Neural progenitor cell (in vitro differentiated cells): Measurements from ENCODE around the gene MYO1D. TPM values are rescaled to one million over a fixed set of nuclear protein-coding genes. Genes with fewer than 3 reads are reported as not detected.

Experiments
- DNase-seq: peaks from one replicate; pipeline ENCODE4 v3.0.0-alpha.2; 2016; ENCODE audit warnings: low spot score
- H2AFZ ChIP-seq: fragments of 200-600 bp; sonication (generic); replicated peaks from 2 replicates; pipeline ENCODE4 v1.6.1; 2016; ENCODE audit warnings: antibody characterized with exemption
- H3F3A ChIP-seq: fragments of 200-600 bp; sonication (generic); 2 replicates; pipeline ENCODE4 v1.6.1; 2016; ENCODE audit warnings: antibody characterized with exemption, low read depth
- H3K27ac ChIP-seq: fragments of 200-600 bp; sonication (generic); 2 replicates; pipeline ENCODE4 v1.5.1; 2016; ENCODE audit warnings: mild to moderate bottlenecking
- H3K27me3 ChIP-seq: fragments of 200-600 bp; sonication (generic); 2 replicates; pipeline ENCODE4 v1.6.1; 2016; ENCODE audit warnings: mild to moderate bottlenecking, moderate library complexity
- H3K36me3 ChIP-seq: fragments of 200-600 bp; sonication (generic); 2 replicates; pipeline ENCODE4 v1.5.1; 2016
- H3K4me1 ChIP-seq: fragments of 200-600 bp; sonication (generic); 2 replicates; pipeline ENCODE4 v1.6.1; 2016; ENCODE audit warnings: mixed run types
- H3K4me2 ChIP-seq: fragments of 200-600 bp; sonication (generic); 2 replicates; pipeline ENCODE4 v1.6.1; 2016
- H3K4me3 ChIP-seq: fragments of 200-600 bp; sonication (generic); 2 replicates; pipeline ENCODE4 v1.5.1; 2016
- H3K79me2 ChIP-seq: fragments of 200-600 bp; sonication (generic); 2 replicates; pipeline ENCODE4 v1.6.1; 2016; ENCODE audit warnings: low read depth
- H3K9ac ChIP-seq: fragments of 200-600 bp; sonication (generic); 2 replicates; pipeline ENCODE4 v1.6.1; 2016
- H3K9me3 ChIP-seq: fragments of 200-600 bp; sonication (generic); 2 replicates; pipeline ENCODE4 v1.5.1; 2016; ENCODE audit warnings: low read depth
- H4K20me1 ChIP-seq: fragments of 200-600 bp; sonication (generic); 2 replicates; pipeline ENCODE4 v1.6.1; 2016; ENCODE audit warnings: low read depth
- H3K27ac Mint-ChIP-seq: 3 replicates; pipeline ENCODE4 v1.8.0; 2021; ENCODE audit warnings: mixed read lengths
- H3K27me3 Mint-ChIP-seq: 2 replicates; pipeline ENCODE4 v1.8.0; 2022; ENCODE audit warnings: low read depth, mild to moderate bottlenecking, inconsistent platforms, moderate library complexity, mixed read lengths; ENCODE audit not compliant: insufficient read depth
- H3K36me3 Mint-ChIP-seq: 3 replicates; pipeline ENCODE4 v1.8.0; 2021; ENCODE audit warnings: mixed read lengths
- H3K4me1 Mint-ChIP-seq: 3 replicates; pipeline ENCODE4 v1.8.0; 2021; ENCODE audit warnings: mixed read lengths
- H3K4me3 Mint-ChIP-seq: 3 replicates; pipeline ENCODE4 v1.8.0; 2021; ENCODE audit warnings: mild to moderate bottlenecking, moderate library complexity, mixed read lengths
- H3K9me3 Mint-ChIP-seq: 3 replicates; pipeline ENCODE4 v1.8.0; 2020; ENCODE audit warnings: mixed read lengths
- EZH2 ChIP-seq: fragments of 200-600 bp; sonication (generic); IDR thresholded peaks from 2 replicates; pipeline ENCODE4 v1.6.1; 2017; ENCODE audit warnings: antibody characterized with exemption, mild to moderate bottlenecking, moderate library complexity
- EZH2phosphoT487 ChIP-seq: fragments of 200-600 bp; sonication (generic); IDR thresholded peaks from 2 replicates; pipeline ENCODE4 v1.6.1; 2017; ENCODE audit warnings: antibody characterized with exemption
- total RNA-seq: library from RNA; depleted of rRNA; stranded (reverse); fragments of >200 nt; gene quantifications from 2 replicates; pipeline ENCODE4 v1.2.3, GENCODE V29; 2015; ENCODE audit warnings: low replicate concordance
- TF ChIP-seq, protein P1 (sequence below): fragments of 200-600 bp; sonication (generic); IDR thresholded peaks from 2 replicates; pipeline ENCODE4 v1.5.1; 2017; ENCODE audit warnings: antibody characterized with exemption, mild to moderate bottlenecking

Gene MYO1D
- total RNA-seq, 1 donor from 2014 or later = 6.2 TPM

DNA sequence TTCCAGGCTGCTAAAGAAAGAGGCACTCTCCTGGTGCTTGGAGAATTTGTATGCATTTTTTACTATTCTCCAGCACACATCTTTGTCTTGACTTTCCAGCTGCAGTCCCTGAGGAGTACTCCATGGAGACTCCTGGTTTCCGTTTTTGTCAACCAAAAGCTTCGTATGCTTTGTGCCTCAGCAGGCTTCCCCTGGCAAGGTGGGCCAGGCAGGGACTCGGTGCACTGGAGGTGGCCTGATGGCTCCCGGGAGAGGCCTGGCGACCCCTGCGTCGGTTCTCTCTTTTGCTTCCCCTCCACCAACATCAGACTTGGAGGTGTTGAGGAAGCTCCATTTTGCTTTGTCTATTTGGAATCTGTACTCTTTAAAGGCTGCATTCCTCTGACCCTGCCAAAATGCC is 366.5 kb downstream of the MYO1D start:
- Histone ChIP-seq H3K9ac (no peak overlapping the region), H3K27me3 (no peaks in the 10 kb centered on the region), H3F3A (no peaks in the 10 kb centered on the region), H2AFZ (peak overlapping the region; percentile 67), H3K79me2 (no peaks in the 10 kb centered on the region), H3K27ac (no peak overlapping the region), H3K4me1 (peaks cover 9% of the 10 kb centered on the region), H3K4me3 (no peak overlapping the region), H3K4me2 (no peak overlapping the region), H3K9me3 (no peaks in the 10 kb centered on the region), H3K36me3 (no peaks in the 10 kb centered on the region), H4K20me1 (no peaks in the 10 kb centered on the region)
- peaks cover 25% of the 10 kb centered on the region for H3K4me1 Mint-ChIP-seq
- TF ChIP-seq, protein P1, sequence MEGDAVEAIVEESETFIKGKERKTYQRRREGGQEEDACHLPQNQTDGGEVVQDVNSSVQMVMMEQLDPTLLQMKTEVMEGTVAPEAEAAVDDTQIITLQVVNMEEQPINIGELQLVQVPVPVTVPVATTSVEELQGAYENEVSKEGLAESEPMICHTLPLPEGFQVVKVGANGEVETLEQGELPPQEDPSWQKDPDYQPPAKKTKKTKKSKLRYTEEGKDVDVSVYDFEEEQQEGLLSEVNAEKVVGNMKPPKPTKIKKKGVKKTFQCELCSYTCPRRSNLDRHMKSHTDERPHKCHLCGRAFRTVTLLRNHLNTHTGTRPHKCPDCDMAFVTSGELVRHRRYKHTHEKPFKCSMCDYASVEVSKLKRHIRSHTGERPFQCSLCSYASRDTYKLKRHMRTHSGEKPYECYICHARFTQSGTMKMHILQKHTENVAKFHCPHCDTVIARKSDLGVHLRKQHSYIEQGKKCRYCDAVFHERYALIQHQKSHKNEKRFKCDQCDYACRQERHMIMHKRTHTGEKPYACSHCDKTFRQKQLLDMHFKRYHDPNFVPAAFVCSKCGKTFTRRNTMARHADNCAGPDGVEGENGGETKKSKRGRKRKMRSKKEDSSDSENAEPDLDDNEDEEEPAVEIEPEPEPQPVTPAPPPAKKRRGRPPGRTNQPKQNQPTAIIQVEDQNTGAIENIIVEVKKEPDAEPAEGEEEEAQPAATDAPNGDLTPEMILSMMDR = no peak
- TF ChIP-seq EZH2 = no peak
- no peak for TF ChIP-seq EZH2phosphoT487
- no peaks in the 10 kb centered on the region for H3K36me3 Mint-ChIP-seq
- no peak overlapping the region for H3K27ac Mint-ChIP-seq
- DNase-seq = no peak
- H3K4me3 Mint-ChIP-seq = no peak overlapping the region
- peaks cover 9% of the 10 kb centered on the region for H3K9me3 Mint-ChIP-seq
- peaks cover 2% of the 10 kb centered on the region for H3K27me3 Mint-ChIP-seq

DNA sequence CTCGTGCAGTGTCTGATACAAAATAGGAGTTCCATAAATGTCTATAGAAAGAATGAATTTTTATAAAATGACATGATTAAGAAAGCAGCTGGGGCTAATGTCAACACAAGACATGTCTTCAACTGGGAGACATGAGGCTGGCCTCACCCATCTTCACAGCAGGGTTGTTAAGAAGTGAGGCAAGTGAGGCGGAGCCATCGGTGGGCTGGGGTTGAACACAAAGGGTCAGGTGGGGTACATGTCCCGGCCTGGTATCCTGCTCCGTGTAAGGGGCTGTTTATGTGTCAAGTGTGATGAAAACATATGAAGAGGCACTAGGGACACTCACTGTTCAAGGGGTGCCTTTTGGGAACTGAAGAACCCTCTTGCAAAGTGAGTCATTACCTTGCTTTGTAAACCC is 368.0 kb downstream of the MYO1D start:
- Mint-ChIP-seq H3K4me3 (no peak overlapping the region), H3K9me3 (peaks cover 13% of the 10 kb centered on the region), H3K27me3 (peaks cover 2% of the 10 kb centered on the region), H3K27ac (peak overlapping the region; percentile 60), H3K4me1 (peaks cover 25% of the 10 kb centered on the region), H3K36me3 (no peaks in the 10 kb centered on the region)
- H3K4me3 ChIP-seq = no peak overlapping the region
- no peak overlapping the region for H3K9ac ChIP-seq
- DNase-seq = no peak
- H3K27me3 ChIP-seq = no peaks in the 10 kb centered on the region
- no peak overlapping the region for H3K4me2 ChIP-seq
- H3K4me1 ChIP-seq = peaks cover 5% of the 10 kb centered on the region
- H3F3A ChIP-seq = no peaks in the 10 kb centered on the region
- H2AFZ ChIP-seq = no peak overlapping the region
- H3K36me3 ChIP-seq = no peaks in the 10 kb centered on the region
- H3K9me3 ChIP-seq = no peaks in the 10 kb centered on the region
- no peaks in the 10 kb centered on the region for H3K79me2 ChIP-seq
- TF ChIP-seq, protein P1 = no peak
- TF ChIP-seq EZH2phosphoT487 (no peak), EZH2 (no peak)
- H3K27ac ChIP-seq = no peak overlapping the region
- no peaks in the 10 kb centered on the region for H4K20me1 ChIP-seq

DNA sequence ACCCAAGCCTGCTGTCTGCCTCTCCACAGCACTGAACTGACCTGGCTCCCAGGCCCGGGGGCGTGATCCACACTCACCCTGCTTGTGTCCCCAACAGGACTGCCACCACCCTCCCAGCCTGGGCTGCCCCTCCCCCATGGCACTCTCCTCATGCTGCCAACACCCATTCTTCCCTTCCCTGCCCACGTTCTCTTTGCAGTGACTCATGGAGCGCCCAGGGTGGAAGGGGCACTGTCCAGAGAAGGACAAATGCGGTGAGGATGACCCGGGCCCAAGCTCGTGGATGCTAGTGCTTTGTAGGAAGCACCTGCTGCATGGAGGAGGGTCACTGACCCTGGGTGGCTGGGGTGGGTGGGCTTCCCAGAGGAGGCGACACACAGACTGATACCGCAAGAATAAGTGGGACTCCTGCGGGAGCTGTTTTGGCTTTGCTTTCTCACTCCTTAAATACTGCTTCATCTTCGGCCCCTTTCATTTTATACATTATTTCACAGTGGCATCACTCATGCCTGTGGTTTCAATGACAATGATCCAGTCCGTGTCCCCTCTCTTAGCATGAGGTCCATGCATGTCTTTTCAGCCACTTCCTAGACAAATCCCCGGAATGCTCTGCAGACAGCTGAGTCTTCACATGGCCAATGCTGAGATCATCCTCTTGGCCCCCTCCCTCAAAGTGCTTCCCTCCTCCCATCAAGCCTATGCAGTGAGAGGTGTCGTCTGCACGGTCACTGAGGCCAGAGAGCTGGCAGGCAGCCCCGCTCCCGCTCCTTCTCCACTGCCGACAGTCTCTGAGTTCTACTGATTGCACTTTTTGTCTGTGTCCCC is 372.5 kb downstream of the MYO1D start:
- Histone ChIP-seq H3K9ac (no peak overlapping the region), H3K79me2 (no peaks in the 10 kb centered on the region), H3K27me3 (no peaks in the 10 kb centered on the region), H3K4me1 (peaks cover 5% of the 10 kb centered on the region), H3K27ac (no peak overlapping the region), H3K36me3 (no peaks in the 10 kb centered on the region), H3F3A (no peaks in the 10 kb centered on the region), H4K20me1 (no peaks in the 10 kb centered on the region), H3K4me2 (no peak overlapping the region), H3K4me3 (no peak overlapping the region), H2AFZ (no peak overlapping the region), H3K9me3 (no peaks in the 10 kb centered on the region)
- no peaks in the 10 kb centered on the region for H3K36me3 Mint-ChIP-seq
- DNase-seq = no peak
- H3K4me1 Mint-ChIP-seq = peaks cover 29% of the 10 kb centered on the region
- TF ChIP-seq, protein P1 = no peak
- TF ChIP-seq EZH2phosphoT487 (no peak), EZH2 (no peak)
- H3K27me3 Mint-ChIP-seq = peaks cover 6% of the 10 kb centered on the region
- peak overlapping the region; percentile 92 for H3K27ac Mint-ChIP-seq
- no peak overlapping the region for H3K4me3 Mint-ChIP-seq
- peaks cover 15% of the 10 kb centered on the region for H3K9me3 Mint-ChIP-seq
